ENCODE results near the gene PLEKHG4B.
"Not testable (repeated sequence)": the region's sequence is repeated elsewhere in the genome, so short reads cannot be mapped to it uniquely, and the experiment has no call there.

Gene PLEKHG4B

DNA sequence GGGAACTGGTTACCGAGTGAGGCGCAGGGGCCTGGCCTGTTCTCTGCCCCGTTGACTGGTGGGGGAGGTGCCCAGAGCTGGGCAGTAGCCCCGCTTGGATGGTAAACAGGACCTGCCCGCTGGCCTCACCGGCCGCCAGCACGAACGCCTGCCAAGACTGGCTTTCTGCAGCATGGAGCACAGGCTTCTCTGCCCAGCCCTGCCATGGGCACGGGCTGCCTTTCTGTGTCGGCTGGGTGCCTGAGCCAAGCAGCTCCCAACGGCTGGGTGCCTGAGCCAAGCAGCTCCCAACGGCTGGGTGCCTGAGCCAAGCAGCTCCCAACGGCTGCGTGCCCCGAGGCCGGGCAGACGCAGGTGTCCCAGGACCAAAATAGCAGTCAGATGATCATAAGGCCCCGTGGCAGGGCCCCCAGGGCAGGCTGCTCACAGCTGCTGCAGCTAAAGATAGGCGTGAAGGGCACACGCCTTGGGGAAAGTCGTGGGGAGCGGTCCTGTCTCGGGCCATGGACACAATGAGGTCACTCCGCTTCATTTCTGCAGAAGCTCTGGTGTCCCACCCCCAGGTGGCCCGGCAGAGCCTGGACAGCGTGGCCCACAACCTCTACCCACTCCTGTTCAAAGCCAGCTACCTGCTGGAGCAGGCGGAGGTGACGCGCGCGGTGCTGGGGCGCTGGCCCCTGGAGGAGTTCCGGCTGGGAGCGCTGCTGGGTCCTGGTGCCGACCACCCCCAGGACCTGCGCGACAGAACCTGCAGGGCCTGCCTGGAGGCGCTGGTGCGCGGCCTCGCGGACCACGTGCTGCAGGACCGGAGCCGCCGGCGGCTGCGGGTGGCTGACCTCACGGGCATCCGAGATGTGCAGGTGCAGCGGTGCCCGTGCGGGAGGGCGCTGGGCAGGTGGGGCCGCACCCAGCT is 99.3 kb downstream of the PLEKHG4B start, which contains the start of gene LRRC14B:
Gene LRRC14B (plus strand): TSS at position 460 of the 913 bp plus-strand sequence. CDS start 44 bp downstream, at position 504.
- DNase-seq, result no peak

DNA sequence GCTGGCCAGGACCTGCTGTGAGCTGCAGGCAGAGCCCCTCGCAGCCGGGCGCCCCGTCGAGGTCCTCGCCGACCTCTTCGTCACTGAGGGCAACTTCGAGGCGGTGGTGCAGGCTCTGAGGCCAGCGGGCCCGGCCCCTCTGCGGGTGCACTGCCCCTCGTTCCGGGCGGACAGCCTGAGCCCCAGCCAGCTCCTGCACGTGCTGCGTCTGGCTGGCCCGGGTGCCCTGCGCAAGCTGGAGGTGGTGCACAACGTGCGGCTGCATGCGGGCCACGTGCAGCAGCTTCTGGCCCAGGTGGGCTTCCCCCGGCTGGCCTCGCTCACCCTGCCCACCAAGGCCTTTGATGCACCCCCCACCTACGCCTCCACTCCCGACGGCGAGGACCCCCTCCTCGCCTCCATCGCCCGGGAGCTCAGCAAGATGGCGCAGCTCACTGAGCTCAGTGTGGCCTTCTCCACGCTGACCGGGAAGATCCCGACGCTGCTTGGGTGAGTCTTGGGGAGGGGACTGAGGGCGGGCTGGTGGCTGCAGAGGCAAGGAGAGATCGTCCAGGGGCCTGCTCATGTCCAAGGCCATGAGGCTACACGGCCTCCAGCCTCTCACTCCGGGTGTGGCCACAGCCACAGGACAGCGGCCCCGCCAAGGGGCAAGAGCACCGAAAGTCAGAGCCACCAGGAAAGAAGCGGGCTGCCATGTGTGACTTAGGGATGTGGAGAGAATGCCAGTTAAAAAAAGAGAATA is 100.2 kb downstream of the PLEKHG4B start:
- DNase-seq, result no peak

DNA sequence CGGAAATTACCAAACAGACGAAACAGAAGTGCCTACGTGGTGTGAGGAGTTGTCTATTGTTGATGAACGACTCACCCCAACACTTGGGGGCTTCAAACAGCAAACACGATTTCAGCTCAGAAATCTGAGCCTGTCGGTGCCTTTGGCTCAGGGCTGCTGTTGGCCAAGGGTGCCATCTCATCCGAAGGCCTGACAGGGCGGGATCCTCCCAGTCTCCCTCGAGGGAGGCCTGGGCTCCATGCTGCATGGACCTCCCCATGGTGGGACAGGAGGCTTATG is 100.7 kb downstream of the PLEKHG4B start:
- no peak for DNase-seq

DNA sequence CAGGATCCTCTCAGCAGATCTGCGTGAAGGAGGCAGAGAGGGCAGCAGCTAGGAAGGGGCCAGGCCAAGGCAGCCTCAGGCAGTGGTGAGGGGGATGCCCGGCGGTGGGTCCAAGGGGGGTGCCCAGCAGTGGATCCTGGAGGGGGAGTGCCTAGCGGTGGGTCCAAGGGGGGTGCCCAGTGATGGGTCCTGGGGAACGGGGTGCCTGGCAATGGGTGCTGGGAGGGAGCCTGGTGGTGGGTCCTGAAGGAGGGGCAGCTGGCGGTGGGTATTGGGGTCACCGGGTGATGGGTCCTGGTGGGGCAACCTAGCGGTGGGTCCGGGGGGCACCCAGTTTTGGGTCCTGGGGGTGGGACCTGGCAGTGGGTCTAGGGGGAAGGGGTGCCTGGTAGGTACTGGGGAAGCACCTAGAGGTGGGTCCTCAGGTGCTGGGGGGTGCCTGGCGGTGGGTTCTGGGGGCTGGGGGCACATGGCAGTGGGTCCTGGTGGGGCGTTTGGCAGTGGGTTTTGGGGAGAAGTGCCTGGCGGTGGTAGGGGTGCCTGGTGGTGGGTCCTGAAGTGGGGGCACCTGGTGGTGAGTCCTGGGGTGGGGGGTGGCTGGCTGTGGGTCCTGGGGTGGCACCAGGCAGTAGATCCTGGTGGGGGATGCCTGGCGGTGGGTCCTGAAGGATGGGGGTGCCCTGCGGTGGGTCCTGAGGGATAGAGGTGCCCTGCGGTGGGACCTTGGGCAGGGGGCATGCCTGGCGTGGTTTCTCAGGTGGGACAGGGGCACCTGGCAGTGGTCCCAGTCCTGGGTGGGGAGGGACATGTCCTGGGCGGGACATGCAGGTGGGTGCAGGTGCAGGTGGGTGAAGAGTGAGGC is 101.2 kb downstream of the PLEKHG4B start:
- no peak for DNase-seq

- DNase-seq, result no peak
Measured at GRCh38 chr5:194102-194501, 102.1 kb downstream of the PLEKHG4B start.

- DNase-seq, result no peak
Measured at GRCh38 chr5:194603-195209, 102.7 kb downstream of the PLEKHG4B start.

- no peak for DNase-seq
Measured at GRCh38 chr5:195401-196160, 103.6 kb downstream of the PLEKHG4B start.

GRCh38 chr5:196350-196749 is 104.4 kb downstream of the PLEKHG4B start:
- no peak for DNase-seq

DNA sequence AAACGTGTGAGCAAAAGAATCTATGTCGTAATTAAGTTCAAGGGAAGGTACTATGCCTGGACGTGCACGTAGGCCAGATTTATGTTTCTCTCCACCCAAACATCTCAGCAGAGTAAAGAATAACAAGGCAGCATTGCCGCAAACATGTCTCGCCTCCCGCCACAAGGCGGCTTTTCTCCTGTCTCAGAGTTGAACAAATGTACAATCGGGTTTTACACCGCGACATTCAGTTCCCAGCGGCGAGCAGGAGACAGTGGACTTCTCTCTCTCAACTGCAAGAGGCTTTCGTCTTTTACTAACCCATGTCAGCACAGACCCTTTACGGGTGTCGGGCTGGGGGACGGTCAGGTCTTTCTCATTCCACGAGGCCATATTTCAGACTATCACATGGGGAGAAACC is 105.1 kb downstream of the PLEKHG4B start:
- not testable (repeated sequence) for DNase-seq

GRCh38 chr5:197892-198489 is 106.0 kb downstream of the PLEKHG4B start:
- no peak for DNase-seq

GRCh38 chr5:198516-199196 is 106.7 kb downstream of the PLEKHG4B start:
- DNase-seq, result no peak

GRCh38 chr5:199197-199949 is 107.4 kb downstream of the PLEKHG4B start:
- no peak for DNase-seq

DNA sequence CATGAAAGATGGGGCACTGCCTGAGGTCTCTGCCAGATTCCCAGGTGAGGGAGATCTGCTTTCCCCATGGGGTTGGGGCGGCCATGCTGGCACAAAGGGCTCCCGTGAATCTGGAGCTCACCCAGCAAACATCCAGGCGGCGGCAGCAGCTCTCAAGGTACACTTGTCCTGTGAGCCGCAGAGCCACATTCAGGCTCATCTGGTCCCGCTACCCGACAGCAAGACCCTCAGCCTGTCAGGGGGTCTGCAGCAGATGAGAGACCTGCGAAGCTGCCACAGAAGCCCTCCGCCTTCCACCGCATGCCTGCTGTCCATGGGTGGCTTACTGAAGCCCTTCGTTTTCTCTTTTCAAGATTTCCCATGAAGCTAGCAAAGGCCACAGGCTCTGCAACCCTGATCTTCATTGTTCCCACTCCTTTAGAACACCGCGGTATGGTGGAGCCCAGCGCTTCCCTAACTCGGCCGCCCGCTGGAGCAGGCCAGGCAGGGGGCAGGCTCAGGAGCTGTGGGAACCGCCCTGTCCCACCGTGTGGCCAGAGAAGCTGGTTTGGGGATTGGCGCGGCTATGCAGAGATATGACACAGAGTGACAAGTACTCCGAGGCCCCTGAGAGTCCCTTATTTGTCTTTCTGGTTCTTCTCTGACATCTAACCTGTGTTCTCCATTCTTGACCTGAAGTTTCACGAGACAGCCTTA is 108.1 kb downstream of the PLEKHG4B start:
- no peak for DNase-seq

DNA sequence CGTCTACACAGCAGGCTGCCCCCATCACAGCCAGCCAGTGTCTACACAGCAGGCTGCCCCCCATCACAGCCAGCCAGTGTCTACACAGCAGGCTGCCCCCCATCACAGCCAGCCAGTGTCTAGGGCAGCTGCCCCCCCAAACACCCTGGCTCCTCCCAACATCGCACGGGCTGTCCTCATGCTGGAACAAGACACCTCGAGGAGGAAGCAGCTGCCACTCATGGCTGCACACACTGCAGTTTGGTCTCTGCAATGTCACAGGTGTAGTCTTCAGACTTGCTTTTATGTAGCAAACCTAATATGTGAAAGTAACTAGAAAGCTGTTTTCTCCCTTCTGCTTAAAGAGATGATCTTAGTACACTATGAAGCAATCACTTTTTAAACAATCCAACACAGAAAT is 109.0 kb downstream of the PLEKHG4B start:
- no peak for DNase-seq

GRCh38 chr5:201672-202071 is 109.7 kb downstream of the PLEKHG4B start:
- no peak for DNase-seq

DNA sequence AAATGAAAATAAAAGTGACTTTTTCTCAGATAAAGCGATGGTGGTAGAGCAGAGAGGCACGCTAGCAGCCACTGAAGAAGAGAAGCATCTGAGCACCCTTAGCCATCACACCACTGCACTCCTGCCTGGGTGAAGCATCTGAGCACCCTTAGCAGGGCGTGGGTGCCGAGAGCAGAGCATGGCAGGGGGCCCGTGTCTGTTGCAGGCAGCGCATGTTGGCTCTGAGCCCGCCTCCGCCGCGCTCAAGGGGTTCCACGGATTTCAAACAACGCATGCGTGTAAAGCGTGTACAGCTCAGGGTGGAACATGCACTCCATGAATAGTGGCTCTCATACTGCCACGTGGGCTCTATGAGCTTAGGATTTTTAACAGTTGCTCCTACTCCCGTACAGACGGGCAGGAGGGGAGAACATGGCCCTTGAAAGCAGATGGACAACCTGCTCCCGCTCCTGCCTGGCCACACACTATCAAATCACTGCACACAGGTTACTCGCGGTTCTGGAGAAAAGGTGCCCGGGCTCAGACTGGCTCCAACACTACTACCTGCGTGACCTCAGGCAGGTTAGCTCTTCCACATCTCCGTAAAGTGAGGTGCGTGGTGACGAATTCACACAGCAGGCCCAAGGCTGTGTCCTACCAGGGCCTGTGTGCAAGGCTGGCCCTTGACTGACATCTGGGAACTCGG is 111.4 kb downstream of the PLEKHG4B start:
- DNase-seq, result no peak

DNA sequence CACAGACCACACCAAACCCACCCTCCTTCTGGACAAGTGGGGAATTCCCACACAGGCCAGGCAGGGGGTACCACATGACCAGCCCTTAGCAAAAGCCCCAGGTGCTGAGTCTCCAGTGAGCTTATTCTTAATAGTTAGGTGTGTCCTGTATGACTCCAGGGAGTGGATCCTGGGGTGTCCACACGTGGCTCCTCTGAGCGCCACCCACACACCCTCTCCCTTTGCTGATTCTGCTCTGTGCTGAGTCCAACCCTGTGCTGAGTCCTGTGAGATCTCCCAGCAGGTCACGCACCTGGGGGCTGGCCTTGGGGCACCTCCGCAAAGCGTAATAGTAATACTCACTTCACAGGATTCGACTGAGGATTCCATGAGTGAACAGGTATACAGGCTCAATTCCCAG is 112.0 kb downstream of the PLEKHG4B start:
- no peak for DNase-seq

DNA sequence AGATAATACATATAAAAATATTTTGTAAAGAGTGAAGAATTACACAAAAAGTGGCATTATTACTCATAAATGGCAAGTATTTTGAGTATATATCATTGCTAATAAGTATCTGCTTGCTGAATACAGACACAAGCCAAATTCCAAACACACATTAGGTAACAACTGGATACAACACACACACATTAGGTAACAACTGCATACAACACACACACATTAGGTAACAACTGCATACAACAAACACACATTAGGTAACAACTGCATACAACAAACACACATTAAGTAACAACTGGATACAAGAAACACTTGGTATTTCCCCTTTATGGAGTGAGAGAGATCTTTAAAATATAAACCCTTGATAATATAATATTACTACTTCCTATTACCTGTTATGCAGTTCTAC is 112.5 kb downstream of the PLEKHG4B start:
- no peak for DNase-seq

All from central memory CD4-positive, alpha-beta T cell (primary cell).